Panc1 (cell line): ENCODE results near the gene ISLR2. TPM values are rescaled to one million over a fixed set of nuclear protein-coding genes. Genes with fewer than 3 reads are reported as not detected.

Experiments used
- ATAC-seq: fragments of 200-7000 bp; cut with Tn5 transposase; 2 replicates; pipeline ENCODE4 v1.9.1; 2020; ENCODE audit warnings: mild to moderate bottlenecking, moderate library complexity
- BruUV-seq: library from RNA; stranded (reverse); fragments of 400-500 nt; replicated peaks from 2 replicates; lab custom pipeline; 2021; lab: Mats Ljungman, UMichigan
- CTCF ChIA-PET: fragments of 300-600 bp; sonication (Branson Sonifier 250); formaldehyde crosslinking; loops from one replicate; lab custom pipeline; 2022; ENCODE audit warnings: antibody characterized with exemption; lab: Charles Lee
- POLR2A ChIA-PET: fragments of 300-600 bp; sonication (Branson Sonifier 250); formaldehyde crosslinking; loops from one replicate; lab custom pipeline; 2022; ENCODE audit warnings: antibody characterized with exemption; lab: Charles Lee
- DNase-seq: peaks from one replicate; pipeline ENCODE4 v3.0.0-alpha.2; 2010; ENCODE audit warnings: low read depth, low spot score
- H3K27ac ChIP-seq: 2 replicates; pipeline ENCODE4 v1.5.1; 2011; ENCODE audit warnings: mild to moderate bottlenecking, low read length, inconsistent platforms
- H3K27me3 ChIP-seq: fragments of 200-500 bp; sonication (Bioruptor generic); 2 replicates; pipeline ENCODE4 v1.6.0; 2014; ENCODE audit warnings: low read length, inconsistent platforms; ENCODE audit not compliant: control insufficient read depth, insufficient read depth
- H3K36me3 ChIP-seq: fragments of 200-500 bp; sonication (Bioruptor generic); 2 replicates; pipeline ENCODE4 v1.5.1; 2014; ENCODE audit warnings: inconsistent platforms, mild to moderate bottlenecking, low read length, moderate library complexity; ENCODE audit not compliant: control insufficient read depth, insufficient read depth
- H3K4me1 ChIP-seq: 2 replicates; pipeline ENCODE4 v1.5.1; 2011; ENCODE audit warnings: inconsistent platforms, mild to moderate bottlenecking, low read length, moderate library complexity; ENCODE audit not compliant: control insufficient read depth, insufficient read depth
- H3K4me3 ChIP-seq, 2 experiments: 2 replicates each; pipeline ENCODE4 v1.5.1; 2011 to 2012; ENCODE audit warnings: low read depth in 2 of 2, low read length in 2 of 2, mild to moderate bottlenecking in 2 of 2, inconsistent platforms in 1 of 2, moderate library complexity in 1 of 2
- H3K9me3 ChIP-seq: fragments of 200-500 bp; sonication (Bioruptor generic); 2 replicates; pipeline ENCODE4 v1.5.1; 2014; ENCODE audit warnings: low read depth, mild to moderate bottlenecking, inconsistent platforms, low read length, moderate library complexity; ENCODE audit not compliant: control insufficient read depth, insufficient read depth
- POLR2AphosphoS5 ChIP-seq: IDR thresholded peaks from 2 replicates; pipeline ENCODE4 v1.6.1; 2012; ENCODE audit warnings: mild to moderate bottlenecking, low read depth, low read length, moderate library complexity
- SIN3A ChIP-seq: IDR thresholded peaks from 2 replicates; pipeline ENCODE4 v1.6.1; 2012; ENCODE audit warnings: low read depth, mild to moderate bottlenecking, low read length, moderate library complexity, borderline replicate concordance; ENCODE audit not compliant: insufficient read depth
- TCF7L2 ChIP-seq: IDR thresholded peaks from 2 replicates; pipeline ENCODE4 v1.6.1; 2011; ENCODE audit warnings: mild to moderate bottlenecking, low read depth, low read length, inconsistent platforms
- in situ Hi-C: cut with HindIII; loops from 2 replicates; pipeline ENCODE4 v1.10.0; 2016; ENCODE audit warnings: low sequenced_read_pairs, low pct_unique_long_range_greater_than_20kb
- intact Hi-C: fragments of 100-400 bp; cut with micrococcal nuclease; formaldehyde crosslinking; loops from one replicate; pipeline ENCODE4 v1.10.0; 2022; ENCODE audit not compliant: unreplicated experiment
- total RNA-seq: library from RNA; stranded (reverse); gene quantifications from one replicate; pipeline ENCODE4 v1.2.1, GENCODE V29; 2021; ENCODE audit not compliant: unreplicated experiment
- TF ChIP-seq, protein P1 (sequence below), 2 experiments: IDR thresholded peaks; 2 replicates each; pipeline ENCODE4 v1.6.1; 2011 to 2012; ENCODE audit warnings: low read depth in 2 of 2, control low read depth in 1 of 2, low read length in 1 of 2, mild to moderate bottlenecking in 1 of 2, moderate library complexity in 1 of 2; ENCODE audit not compliant: insufficient read depth in 1 of 2
- TF ChIP-seq, protein P2 (sequence below): fragments of 450-650 bp; IDR thresholded peaks from 2 replicates; pipeline ENCODE4 v1.5.1; 2017; ENCODE audit warnings: mild to moderate bottlenecking

ISLR2 gene
- total RNA-seq, 1 experiment from 2014 or later, result 0.36 TPM

GRCh38 chr15:74134387-74135027, 4.1 kb downstream of the ISLR2 start:
- TF ChIP-seq TCF7L2 (no peak), SIN3A (no peak)
- TF ChIP-seq, protein P1, sequence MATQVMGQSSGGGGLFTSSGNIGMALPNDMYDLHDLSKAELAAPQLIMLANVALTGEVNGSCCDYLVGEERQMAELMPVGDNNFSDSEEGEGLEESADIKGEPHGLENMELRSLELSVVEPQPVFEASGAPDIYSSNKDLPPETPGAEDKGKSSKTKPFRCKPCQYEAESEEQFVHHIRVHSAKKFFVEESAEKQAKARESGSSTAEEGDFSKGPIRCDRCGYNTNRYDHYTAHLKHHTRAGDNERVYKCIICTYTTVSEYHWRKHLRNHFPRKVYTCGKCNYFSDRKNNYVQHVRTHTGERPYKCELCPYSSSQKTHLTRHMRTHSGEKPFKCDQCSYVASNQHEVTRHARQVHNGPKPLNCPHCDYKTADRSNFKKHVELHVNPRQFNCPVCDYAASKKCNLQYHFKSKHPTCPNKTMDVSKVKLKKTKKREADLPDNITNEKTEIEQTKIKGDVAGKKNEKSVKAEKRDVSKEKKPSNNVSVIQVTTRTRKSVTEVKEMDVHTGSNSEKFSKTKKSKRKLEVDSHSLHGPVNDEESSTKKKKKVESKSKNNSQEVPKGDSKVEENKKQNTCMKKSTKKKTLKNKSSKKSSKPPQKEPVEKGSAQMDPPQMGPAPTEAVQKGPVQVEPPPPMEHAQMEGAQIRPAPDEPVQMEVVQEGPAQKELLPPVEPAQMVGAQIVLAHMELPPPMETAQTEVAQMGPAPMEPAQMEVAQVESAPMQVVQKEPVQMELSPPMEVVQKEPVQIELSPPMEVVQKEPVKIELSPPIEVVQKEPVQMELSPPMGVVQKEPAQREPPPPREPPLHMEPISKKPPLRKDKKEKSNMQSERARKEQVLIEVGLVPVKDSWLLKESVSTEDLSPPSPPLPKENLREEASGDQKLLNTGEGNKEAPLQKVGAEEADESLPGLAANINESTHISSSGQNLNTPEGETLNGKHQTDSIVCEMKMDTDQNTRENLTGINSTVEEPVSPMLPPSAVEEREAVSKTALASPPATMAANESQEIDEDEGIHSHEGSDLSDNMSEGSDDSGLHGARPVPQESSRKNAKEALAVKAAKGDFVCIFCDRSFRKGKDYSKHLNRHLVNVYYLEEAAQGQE (IDR thresholded peaks at IDR 0.05; ENCODE audit: insufficient read depth in 1 of 2, low read depth in 2 of 2, low read length in 1 of 2), result no peak
- TF ChIP-seq, protein P2, sequence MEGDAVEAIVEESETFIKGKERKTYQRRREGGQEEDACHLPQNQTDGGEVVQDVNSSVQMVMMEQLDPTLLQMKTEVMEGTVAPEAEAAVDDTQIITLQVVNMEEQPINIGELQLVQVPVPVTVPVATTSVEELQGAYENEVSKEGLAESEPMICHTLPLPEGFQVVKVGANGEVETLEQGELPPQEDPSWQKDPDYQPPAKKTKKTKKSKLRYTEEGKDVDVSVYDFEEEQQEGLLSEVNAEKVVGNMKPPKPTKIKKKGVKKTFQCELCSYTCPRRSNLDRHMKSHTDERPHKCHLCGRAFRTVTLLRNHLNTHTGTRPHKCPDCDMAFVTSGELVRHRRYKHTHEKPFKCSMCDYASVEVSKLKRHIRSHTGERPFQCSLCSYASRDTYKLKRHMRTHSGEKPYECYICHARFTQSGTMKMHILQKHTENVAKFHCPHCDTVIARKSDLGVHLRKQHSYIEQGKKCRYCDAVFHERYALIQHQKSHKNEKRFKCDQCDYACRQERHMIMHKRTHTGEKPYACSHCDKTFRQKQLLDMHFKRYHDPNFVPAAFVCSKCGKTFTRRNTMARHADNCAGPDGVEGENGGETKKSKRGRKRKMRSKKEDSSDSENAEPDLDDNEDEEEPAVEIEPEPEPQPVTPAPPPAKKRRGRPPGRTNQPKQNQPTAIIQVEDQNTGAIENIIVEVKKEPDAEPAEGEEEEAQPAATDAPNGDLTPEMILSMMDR, result peak; percentile 73
- Histone ChIP-seq H3K9me3 (no peaks in the 10 kb centered on the region), H3K36me3 (no peaks in the 10 kb centered on the region), H3K4me3 (no peak overlapping the region), H3K27ac (no peak overlapping the region), H3K4me1 (no peaks in the 10 kb centered on the region; the same call in 1 of the 2 replicates), H3K27me3 (peaks cover 8% of the 10 kb centered on the region; the same call in 1 of the 2 replicates)
- CTCF ChIA-PET, result interaction anchor here (0.7 to 1.2 kb wide), 2 partner anchors 22 to 173 kb away, joined by 3 read pairs; no protein-coding TSS in a partner anchor
- DNase-seq (no peak), ATAC-seq (peak; percentile 62; the same call in 1 of the 2 replicates)
- BruUV-seq, result no TSS peak
- intact Hi-C loops, result no loop called here
- in situ Hi-C loops, result no loop called here
- POLR2A ChIA-PET, result no interaction called here

DNA sequence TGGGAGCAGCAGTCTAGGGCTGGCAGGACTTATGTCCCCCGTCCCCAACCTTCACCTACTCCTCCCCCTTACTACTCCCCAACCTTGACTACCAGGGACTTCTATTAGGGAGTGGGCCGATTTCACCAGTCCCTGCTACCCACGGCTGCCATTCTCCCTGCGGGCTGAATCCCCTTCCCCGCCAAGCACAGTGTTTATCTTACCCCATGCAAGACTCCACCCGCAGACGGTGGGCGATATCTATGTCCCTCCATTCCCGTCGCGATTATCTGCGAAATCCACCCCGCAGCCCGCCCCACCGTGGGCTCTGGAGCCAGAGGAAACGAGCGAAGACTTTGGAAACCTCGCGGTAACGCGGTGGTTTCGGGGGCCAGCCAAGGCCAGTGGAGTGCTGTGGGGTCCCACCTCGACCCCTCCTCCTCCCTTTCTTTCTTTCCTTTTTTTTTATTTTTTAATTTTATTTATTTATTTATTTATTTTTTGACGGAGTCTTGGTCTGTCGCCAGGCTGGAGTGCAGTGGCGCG, 4.7 kb downstream of the ISLR2 start:
- no peak overlapping the region for H3K27ac ChIP-seq
- DNase-seq (no peak), ATAC-seq (no peak)
- BruUV-seq, result no TSS peak
- no peaks in the 10 kb centered on the region for H3K9me3 ChIP-seq
- no peaks in the 10 kb centered on the region for H3K36me3 ChIP-seq
- peaks cover 7% of the 10 kb centered on the region; the same call in 1 of the 2 replicates for H3K27me3 ChIP-seq
- TF ChIP-seq, protein P1 (IDR thresholded peaks at IDR 0.05; ENCODE audit: insufficient read depth in 1 of 2, low read depth in 2 of 2, low read length in 1 of 2), result no peak
- TF ChIP-seq, protein P2, result no peak
- TF ChIP-seq TCF7L2 (no peak), POLR2AphosphoS5 (no peak), SIN3A (no peak)
- H3K4me1 ChIP-seq, result no peaks in the 10 kb centered on the region; the same call in 1 of the 2 replicates
- CTCF ChIA-PET, result interaction anchor here (0.8 kb wide), 1 partner anchor 173 kb away, joined by 3 read pairs; no protein-coding TSS in a partner anchor
- H3K4me3 ChIP-seq, result no peak overlapping the region
- in situ Hi-C loops (no loop called here), intact Hi-C loops (no loop called here)
- POLR2A ChIA-PET, result no interaction called here
